ENCODE results near the gene MAGI1.

MAGI1 gene

GRCh38 chr3:65703820-65704219 is 334.9 kb downstream of the MAGI1 start:
- Histone ChIP-seq H3F3A (ENCODE audit: low read depth) (no peaks in the 10 kb centered on the region), H3K9me2 (replicated peaks; ENCODE audit: low read depth, low read length) (no peaks in the 10 kb centered on the region), H3K36me3 (ENCODE audit: insufficient read depth, low read length) (no peaks in the 10 kb centered on the region), H3K4me3 (ENCODE audit: low read length, poor library complexity, severe bottlenecking) (no peak overlapping the region), H3K79me2 (ENCODE audit: insufficient read depth, low read length) (no peaks in the 10 kb centered on the region), H3K9me3 (ENCODE audit: insufficient read depth, low read depth, low read length) (no peaks in the 10 kb centered on the region), H2AFZ (ENCODE audit: low read length) (no peak overlapping the region), H4K20me1 (ENCODE audit: insufficient read depth, low read length, poor library complexity, severe bottlenecking) (no peaks in the 10 kb centered on the region), H3K4me1 (ENCODE audit: insufficient read depth, low read length, poor library complexity, severe bottlenecking) (no peaks in the 10 kb centered on the region), H3K27me3 (ENCODE audit: insufficient read depth, low read length, poor library complexity, severe bottlenecking) (no peaks in the 10 kb centered on the region), H3K9ac (ENCODE audit: low read depth, low read length, poor library complexity, severe bottlenecking) (no peak overlapping the region), H3K4me2 (ENCODE audit: low read depth, low read length, poor library complexity, severe bottlenecking) (no peak overlapping the region)
- TF ChIP-seq EZH2phosphoT487 (IDR thresholded peaks at IDR 0.05; ENCODE audit: borderline replicate concordance), result no peak
- no peak for TF ChIP-seq CTCF (conservative IDR thresholded peaks at IDR 0.05; ENCODE audit: low read length)

GRCh38 chr3:65703026-65703425 is 335.7 kb downstream of the MAGI1 start:
- no peaks in the 10 kb centered on the region for H4K20me1 ChIP-seq (ENCODE audit: insufficient read depth, low read length, poor library complexity, severe bottlenecking)
- H3F3A ChIP-seq (ENCODE audit: low read depth), result no peaks in the 10 kb centered on the region
- H3K79me2 ChIP-seq (ENCODE audit: insufficient read depth, low read length), result no peaks in the 10 kb centered on the region
- no peaks in the 10 kb centered on the region for H3K4me1 ChIP-seq (ENCODE audit: insufficient read depth, low read length, poor library complexity, severe bottlenecking)
- H3K4me2 ChIP-seq (ENCODE audit: low read depth, low read length, poor library complexity, severe bottlenecking), result no peak overlapping the region
- no peaks in the 10 kb centered on the region for H3K9me3 ChIP-seq (ENCODE audit: insufficient read depth, low read depth, low read length)
- H2AFZ ChIP-seq (ENCODE audit: low read length), result no peak overlapping the region
- no peak overlapping the region for H3K4me3 ChIP-seq (ENCODE audit: low read length, poor library complexity, severe bottlenecking)
- H3K9ac ChIP-seq (ENCODE audit: low read depth, low read length, poor library complexity, severe bottlenecking), result no peak overlapping the region
- H3K27me3 ChIP-seq (ENCODE audit: insufficient read depth, low read length, poor library complexity, severe bottlenecking), result no peaks in the 10 kb centered on the region
- no peak for TF ChIP-seq CTCF (conservative IDR thresholded peaks at IDR 0.05; ENCODE audit: low read length)
- TF ChIP-seq EZH2phosphoT487 (IDR thresholded peaks at IDR 0.05; ENCODE audit: borderline replicate concordance), result no peak
- no peaks in the 10 kb centered on the region for H3K9me2 ChIP-seq (replicated peaks; ENCODE audit: low read depth, low read length)
- H3K36me3 ChIP-seq (ENCODE audit: insufficient read depth, low read length), result no peaks in the 10 kb centered on the region

GRCh38 chr3:65702202-65702601 is 336.5 kb downstream of the MAGI1 start:
- no peaks in the 10 kb centered on the region for H3K4me1 ChIP-seq (ENCODE audit: insufficient read depth, low read length, poor library complexity, severe bottlenecking)
- TF ChIP-seq CTCF (conservative IDR thresholded peaks at IDR 0.05; ENCODE audit: low read length) (no peak), EZH2phosphoT487 (IDR thresholded peaks at IDR 0.05; ENCODE audit: borderline replicate concordance) (no peak)

More at GRCh38 chr3:65702202-65702601, 336.5 kb downstream of the MAGI1 start:
- H4K20me1 ChIP-seq (ENCODE audit: insufficient read depth, low read length, poor library complexity, severe bottlenecking), result no peaks in the 10 kb centered on the region
- no peak overlapping the region for H3K4me3 ChIP-seq (ENCODE audit: low read length, poor library complexity, severe bottlenecking)
- no peaks in the 10 kb centered on the region for H3F3A ChIP-seq (ENCODE audit: low read depth)
- no peak overlapping the region for H2AFZ ChIP-seq (ENCODE audit: low read length)
- H3K4me2 ChIP-seq (ENCODE audit: low read depth, low read length, poor library complexity, severe bottlenecking), result no peak overlapping the region
- H3K79me2 ChIP-seq (ENCODE audit: insufficient read depth, low read length), result no peaks in the 10 kb centered on the region
- H3K27me3 ChIP-seq (ENCODE audit: insufficient read depth, low read length, poor library complexity, severe bottlenecking), result no peaks in the 10 kb centered on the region
- no peak overlapping the region for H3K9ac ChIP-seq (ENCODE audit: low read depth, low read length, poor library complexity, severe bottlenecking)
- H3K9me2 ChIP-seq (replicated peaks; ENCODE audit: low read depth, low read length), result no peaks in the 10 kb centered on the region
- H3K36me3 ChIP-seq (ENCODE audit: insufficient read depth, low read length), result no peaks in the 10 kb centered on the region
- H3K9me3 ChIP-seq (ENCODE audit: insufficient read depth, low read depth, low read length), result no peaks in the 10 kb centered on the region

Measured in Loucy (cell line).